Femur (tissue), 1 donor: ENCODE measurements around the gene AIG1.
"Not testable (repeated sequence)": the region's sequence is repeated elsewhere in the genome, so short reads cannot be mapped to it uniquely, and the experiment has no call there.

Source experiments
- DNase-seq: peaks from one replicate; pipeline ENCODE4 v3.0.0-alpha.2; 2017

AIG1 gene

DNA sequence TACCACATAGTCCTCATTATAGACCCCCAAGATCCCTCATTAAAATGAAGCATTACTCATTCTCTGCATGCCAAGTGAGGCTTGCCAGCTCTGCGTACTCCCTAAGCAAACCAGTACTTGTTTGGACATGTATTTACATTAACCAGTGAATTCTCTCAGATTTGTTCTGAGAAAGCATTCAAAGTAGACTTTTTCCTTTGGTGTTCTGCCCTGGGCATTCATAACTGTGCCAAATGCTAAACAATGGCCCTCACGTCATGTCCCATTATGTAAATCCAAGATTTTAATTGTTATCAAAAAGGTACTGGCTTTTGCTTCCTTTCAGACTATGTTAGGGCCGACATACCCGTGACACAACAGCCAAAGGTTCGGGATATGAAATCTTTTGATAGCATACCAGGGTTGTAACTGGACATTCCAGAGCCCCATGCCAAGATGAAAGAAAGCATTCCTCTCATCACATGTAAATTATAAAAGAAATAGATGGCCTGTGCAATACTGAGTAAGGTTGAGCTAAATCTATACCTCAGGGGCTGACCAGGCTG, 225.6 kb downstream of the AIG1 start:
- no peak for DNase-seq

DNA sequence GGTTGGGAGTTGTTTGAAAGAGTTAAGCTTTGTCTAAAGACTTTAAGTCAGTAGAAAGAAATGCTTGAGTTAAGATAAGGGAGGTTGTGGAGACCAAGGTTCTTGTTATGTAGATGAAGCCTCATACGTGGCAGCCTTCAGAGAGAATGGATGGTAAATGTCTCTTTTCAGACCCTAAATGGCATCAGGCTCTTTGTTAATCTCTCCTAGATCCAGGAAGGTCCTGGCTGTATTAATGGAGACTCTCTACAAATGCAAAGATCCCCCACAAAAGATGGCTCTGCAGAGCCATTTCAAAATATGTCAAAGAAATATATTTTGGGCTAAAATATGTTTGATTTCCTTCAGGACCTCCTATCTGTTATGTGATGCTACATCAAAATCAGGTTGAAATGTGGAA, 228.2 kb downstream of the AIG1 start:
- no peak for DNase-seq

DNA sequence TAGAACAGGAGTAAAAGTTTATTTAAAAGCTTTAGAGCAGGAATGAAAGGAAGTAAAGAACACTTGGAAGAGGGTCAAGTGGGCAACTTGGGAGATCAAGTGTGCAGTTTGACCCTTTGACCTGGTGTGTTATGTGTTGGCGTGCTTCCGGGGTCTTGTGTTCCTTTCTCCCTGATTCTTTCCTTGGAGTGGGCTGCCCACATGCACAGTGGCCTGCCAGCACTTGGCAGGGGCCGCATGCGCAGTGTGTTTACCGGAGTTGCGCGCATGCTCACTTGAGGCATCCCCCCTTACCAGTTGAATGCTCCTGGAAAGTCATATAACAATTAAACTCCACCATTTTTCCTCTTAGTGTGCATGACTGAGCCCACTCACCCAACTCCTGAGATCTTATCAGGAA, 229.5 kb downstream of the AIG1 start:
- DNase-seq = no peak

DNA sequence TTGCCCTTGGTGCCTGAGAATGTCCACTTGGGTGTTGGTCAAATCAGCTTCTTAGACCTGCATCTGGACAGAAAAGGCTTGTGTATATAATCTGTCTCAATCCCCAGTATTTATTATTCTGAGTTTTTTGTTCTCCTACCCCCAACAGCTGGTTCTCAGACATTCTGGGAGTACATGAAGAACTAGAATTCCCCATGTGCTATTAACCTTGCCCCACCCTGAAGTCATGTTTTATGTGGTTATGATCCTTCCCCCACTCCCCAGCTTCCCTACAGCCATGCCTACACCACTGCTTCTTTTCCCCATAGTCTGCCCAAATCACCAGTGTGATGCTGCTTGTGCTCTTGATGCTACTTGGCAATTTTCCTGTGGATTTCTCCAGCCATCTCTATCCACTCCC, 232.8 kb downstream of the AIG1 start:
- no peak for DNase-seq

DNA sequence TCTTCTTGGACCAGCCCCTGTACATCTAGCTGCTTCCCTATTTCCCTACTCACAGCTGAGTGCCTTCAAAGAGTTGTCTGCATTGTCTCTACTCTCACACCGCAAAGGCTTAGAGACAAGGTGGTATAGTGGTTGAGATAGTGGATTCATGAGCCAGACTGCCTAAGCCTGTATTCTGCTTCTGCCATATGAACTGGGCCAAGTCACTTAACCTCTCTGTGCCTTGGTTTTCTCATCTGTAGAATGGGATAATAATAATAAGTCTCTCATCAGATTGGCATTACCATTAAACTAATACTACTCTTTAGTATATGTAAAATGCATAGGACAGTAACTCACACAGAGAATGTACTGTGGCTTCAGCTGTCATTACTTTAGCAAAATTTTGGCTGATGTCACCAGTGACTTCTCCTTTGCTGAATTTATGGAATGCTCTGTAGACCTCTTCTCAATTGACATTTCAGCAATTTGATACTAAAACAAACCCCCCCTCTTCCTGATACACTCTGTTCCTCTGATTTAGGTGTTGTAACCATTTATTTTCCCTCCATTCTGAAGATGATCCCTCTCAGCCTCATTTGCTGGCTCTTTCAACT, 233.7 kb downstream of the AIG1 start:
- no peak for DNase-seq

DNA sequence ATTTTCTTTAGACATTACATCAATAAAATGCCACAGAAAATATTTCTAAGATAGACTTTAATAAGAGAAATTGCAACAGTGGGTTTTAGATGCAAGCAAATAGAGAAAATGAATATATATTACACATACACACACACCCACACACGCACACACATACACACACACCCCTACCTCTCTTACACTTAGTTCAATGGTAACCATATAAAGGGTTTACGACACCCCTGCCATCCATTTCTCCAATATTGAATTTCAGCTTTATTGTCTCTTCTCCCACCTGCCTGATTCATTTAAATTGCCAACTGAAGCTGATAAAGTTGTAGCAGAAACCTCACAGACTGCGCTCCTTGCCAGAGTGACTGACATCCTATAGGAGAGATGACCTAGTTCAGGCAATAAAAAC, 235.2 kb downstream of the AIG1 start:
- DNase-seq = no peak

DNA sequence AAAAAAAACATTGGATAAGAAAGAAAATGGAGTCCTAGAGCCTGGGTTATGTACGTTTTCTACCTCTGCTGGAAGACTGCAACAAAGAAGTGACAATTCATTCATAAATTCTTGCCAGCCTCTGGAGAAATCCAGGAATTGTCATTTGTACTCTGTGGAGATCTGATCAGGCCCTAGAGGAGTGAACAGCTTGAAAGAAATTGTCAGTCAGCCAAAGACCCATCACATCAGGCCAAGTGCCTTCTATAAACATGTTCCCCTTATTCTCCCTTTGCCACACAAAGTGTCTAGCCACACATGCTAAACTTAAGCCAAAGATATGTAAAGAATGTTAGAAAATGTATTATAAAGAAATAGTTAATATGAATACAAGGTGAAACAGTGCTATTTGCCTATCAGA, 237.4 kb downstream of the AIG1 start:
- no peak for DNase-seq

DNA sequence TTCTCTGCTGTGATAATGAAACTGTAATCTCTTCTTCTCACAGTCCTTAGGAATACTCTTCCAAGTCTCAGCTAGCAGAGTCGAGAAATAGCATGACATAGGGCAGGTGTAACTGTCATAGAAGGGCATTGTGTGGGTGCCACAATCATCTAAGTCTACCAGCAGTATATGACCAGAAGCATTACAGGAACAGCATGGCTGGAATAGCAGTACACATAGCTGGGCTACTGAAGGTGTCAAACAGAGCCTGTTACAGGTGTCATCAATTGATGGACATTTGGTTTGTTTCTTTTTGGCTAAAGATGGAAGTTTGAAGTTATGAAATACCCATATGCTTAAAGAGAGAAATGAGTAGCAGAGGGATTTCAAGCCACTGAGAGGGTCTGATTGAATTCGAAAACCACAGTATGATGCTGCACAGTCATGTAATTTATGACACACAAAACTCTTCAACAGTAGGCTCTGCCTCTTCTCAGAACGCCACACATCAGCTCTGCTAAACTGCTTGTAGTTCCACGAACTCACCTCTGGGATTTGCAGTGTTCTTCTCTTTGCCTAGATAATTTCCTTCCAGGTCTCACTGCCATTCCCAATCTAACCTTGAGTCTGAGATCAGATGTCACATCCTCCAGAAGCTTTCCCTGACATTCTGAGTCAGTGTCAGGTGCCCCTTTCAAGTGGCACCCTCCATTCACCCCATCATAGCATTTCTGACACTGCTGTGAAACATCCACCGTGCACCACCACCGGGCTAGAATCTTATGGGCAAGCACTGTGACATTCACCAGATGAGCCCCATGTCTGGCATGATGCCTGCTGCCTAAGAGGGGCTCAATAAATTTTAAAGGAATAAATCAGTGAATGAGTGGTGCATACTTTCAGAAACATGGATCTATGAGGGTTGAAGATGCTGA, 238.8 kb downstream of the AIG1 start:
- DNase-seq = no peak

DNA sequence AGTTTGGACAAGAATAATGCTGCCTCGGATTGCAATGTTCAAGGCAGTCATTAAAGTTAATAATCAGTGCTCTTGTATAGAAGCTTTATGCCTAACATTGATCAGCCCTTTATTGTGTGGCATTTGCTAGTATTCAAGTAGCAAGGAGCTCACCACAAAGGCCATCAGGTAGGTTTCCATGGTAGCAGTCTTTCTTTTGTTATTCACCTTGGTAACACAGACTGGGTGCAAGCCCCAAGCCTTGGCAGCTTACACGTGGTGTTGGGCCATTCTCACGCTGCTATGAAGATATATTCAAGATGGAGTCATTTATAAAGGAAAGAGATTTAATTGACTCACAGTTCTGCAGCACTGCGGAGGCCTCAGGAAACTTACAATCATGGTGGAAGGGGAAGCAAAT, 240.5 kb downstream of the AIG1 start:
- DNase-seq = no peak

DNA sequence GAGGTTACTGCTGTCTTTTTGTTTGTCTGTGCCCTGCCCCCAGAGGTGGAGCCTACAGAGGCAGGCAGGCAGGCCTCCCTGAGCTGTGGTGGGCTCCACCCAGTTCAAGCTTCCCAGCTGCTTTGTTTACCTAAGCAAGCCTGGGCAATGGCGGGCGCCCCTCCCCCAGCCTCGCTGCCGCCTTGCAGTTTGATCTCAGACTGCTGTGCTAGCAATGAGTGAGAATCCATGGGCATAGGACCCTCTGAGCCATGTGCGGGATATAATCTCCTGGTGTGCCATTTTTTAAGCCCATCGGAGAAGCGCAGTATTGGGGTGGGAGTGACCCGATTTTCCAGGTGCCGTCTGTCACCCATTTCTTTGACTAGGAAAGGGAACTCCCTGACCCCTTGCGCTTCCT, 247.1 kb downstream of the AIG1 start:
- DNase-seq = not testable (repeated sequence)

DNA sequence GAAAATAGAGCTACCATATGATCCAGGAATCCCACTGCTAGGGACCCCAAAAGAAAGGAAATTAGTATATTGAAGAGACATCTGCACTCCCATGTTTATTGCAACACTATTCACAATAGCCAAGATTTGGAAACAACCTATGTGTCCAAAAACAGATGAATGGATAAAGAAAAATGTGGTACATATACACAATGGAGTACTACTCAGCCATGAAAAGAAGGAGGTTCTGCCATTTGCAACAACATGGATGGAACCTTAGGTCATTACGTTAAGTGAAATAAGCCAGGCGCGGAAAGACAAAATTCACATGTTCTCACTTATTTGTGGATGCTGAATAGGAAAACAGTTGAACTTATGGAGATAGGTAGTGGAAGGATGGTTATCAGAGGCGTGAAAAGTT, 252.5 kb downstream of the AIG1 start:
- no peak for DNase-seq

DNA sequence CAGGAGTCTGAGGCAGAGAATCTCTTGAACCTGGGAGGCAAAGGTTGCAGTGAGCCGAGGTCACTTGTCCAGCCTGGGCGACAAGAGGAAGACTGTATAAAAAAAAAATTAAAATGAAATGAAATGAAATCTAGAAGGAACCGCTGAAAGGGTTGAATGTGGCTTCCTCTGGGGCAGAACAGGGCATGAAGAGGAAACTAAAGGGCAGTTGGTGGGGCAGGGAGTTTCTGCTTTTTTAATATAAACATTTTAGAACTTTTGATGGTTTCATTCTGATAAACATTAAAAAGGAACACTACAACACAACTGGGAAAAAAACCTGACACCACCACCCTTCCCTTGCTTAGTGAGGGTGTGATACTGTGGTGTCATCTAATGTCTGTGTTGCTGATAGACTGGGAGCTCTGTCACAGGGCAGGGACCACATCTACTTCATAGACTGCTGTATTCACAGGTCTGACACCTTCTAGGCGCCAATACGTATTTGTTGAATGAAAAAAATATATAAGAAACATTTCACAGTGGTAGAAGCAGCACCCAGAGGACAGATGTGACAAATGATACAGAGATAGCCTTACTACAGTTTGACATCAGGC, 260.9 kb downstream of the AIG1 start:
- DNase-seq = no peak

DNA sequence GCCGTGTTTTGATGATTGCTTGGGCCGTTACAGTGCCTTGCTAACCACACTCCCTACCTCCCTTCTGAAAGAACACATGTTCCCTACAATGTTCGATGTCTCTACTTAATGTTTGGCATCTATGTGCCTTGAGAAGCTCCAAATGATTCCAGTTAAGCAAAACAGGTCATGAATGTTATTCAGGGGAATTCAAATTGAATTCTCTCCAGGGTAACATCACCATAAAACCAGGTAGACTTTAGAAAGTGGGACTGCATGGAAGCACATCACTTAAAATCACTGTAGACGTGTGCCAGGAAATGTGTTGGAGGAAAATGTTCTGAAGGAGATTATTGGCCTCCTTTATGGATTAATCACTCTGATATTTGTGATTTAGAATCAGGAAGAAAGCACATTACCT, 261.7 kb downstream of the AIG1 start:
- no peak for DNase-seq

DNA sequence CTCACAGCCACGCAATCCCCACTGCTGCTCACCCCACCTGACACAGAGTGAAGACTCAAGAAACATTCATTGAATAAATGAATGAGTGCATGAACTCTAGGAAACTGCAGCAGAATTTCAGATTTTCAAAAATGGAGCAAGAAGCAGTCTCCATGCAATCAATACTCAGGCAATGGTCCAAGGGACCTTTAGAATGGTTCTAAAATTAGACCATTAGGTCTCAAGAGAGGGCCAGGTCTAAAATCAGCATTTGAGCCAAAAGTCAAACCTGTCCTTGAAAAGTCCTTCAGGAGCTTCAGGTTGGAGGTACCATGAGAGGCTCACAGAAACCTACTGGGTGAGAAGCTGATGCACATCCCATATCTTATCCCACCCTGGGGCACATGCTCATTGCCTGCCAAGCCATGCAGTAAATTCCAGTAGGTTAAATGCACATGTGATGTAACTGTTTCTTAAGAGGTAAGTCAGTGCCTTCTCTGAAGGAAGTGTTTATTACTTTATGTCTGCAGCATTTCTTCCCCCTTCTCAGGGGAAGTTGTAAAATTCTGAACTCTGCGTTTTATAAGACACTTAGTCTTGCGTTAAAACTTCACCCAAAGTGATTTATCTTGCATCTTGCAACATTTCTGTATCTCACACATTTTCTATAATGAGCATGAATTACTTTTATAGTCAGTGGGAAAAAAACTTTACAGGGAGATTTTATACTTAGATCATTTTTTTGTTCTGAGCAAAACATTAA, 263.2 kb downstream of the AIG1 start:
- DNase-seq = no peak

DNA sequence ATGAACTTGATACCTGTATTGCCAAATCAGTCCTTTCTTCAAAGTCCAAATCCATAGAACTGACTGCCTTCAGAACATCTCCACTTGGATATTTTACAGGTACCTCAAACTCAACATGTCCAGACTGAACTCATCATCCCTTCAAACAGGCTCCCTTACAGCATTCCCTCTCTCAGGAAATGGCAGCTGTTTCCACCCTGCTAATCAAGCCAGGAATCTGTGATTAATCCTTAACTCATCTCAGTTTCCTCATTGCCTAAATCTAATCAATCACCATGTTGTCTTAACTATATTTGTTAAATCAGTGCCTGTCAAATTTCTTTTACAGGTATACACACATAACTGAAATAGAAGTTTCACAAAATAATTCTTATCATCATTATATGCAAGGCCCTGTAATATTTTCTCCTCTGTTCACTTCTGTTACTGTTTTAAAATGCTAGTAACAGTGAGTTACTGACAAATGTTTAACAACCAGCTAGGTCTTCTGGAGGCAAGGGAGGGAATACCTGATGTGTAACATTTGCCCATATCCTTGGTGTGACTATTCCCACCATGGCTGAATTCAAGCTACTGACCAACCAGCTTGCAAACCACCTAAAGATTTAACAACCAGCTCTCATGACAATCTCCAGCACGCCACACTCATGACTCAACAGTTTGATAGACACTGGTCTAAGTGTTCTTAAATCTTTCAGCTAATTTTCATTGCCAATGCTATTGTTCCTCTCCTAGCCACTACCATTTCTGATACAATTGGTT, 264.9 kb downstream of the AIG1 start:
- DNase-seq = no peak

DNA sequence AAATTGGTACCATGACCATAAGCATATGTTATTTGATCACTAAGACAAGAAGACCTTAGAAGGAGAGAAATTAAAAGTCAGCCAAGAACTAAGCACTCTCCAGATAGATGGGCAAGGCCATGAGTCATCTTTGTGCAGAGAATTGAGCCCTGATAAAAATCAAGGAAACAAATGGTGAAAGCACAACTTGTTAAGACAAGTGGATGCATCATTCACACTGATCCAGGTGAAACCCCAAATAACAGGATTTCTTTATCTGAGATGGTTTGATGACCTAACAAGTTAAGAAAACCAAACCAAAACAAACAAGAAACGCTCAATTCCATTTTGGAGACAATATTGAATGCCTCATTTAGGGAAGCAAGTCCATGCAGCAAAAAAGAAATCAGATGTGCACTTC, 268.2 kb downstream of the AIG1 start:
- no peak for DNase-seq

DNA sequence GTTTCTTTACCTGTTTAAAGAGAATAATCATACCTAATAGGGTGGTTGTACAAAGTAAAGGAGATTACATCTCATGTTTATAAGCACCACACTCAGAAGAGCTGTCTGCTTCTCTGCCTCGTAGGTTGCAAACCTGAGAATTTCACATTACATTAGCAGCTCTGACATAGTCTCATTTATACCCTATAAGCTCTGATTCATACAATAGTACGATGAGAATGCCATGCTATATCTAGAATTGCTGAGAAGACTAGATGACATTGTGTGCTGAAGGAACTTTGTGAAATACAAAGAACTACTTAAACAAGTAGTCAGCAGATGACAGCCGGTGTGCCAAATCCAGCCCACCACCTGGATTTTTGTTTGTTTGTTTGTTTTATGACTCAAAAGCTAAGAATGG, 268.6 kb downstream of the AIG1 start:
- no peak for DNase-seq

DNA sequence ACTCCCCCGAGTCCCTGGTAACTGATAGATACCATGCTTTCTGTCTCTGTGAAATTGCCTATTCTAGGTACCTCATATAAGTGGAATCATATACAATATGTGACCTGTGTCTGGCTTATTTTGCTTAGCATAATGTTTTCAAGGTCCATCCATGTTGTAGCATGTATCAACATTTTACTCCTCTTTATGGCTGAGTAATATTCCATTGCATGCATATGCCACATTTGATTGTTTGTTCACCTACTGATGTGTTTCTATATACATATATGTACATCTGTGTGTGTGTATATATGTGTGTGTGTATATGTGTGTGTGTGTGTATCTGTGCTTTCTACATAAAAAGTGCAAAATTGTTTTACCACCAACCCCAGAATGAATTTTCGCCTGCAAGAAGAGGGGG, 270.7 kb downstream of the AIG1 start:
- DNase-seq = no peak

DNA sequence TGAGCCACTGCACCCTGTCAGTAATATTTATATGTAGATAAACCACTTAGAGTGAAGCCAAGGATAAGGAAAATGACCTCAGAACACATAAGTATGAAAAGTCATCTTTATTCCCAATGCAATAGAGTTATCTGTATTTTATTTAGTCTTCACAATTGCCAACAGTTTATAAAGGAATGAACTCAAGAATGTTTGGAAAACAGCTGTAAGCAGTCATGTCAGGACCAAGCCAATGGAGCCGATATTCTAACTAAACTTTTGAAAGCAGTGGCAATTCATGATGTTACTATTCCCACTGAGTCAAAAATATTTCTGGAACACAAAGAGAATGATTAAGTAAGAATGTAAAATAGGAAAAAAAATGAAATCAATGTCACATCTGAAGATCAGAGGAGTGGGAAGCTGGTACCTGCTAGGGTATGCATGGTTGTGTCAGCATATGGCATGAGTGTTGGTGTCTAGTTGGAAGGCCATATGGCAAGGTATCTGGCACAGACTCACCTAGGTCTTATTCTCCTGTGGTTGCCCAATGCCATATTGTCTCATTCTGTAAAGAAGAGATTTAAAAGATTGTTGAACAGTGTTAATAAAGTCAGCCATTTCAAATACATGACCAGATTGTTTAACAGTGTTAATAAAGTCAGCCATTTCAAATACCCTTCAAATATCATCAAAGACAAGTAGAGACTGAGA, 271.6 kb downstream of the AIG1 start:
- no peak for DNase-seq

DNA sequence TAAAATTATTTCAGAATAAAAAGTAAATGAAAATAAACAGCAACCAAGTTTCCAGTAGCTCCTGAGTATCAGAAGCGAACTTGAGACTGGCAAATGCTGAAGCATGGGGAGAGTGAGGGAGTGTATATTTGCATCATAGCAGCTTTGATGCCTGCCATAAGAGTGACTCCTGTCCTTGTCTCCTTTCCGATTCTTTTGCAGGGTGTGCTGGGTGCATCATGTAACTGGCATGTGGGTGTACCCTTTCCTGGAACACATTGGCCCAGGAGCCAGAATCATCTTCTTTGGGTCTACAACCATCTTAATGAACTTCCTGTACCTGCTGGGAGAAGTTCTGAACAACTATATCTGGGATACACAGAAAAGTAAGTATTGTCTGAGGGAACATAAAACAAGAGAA, 272.4 kb downstream of the AIG1 start:
- no peak for DNase-seq

DNA sequence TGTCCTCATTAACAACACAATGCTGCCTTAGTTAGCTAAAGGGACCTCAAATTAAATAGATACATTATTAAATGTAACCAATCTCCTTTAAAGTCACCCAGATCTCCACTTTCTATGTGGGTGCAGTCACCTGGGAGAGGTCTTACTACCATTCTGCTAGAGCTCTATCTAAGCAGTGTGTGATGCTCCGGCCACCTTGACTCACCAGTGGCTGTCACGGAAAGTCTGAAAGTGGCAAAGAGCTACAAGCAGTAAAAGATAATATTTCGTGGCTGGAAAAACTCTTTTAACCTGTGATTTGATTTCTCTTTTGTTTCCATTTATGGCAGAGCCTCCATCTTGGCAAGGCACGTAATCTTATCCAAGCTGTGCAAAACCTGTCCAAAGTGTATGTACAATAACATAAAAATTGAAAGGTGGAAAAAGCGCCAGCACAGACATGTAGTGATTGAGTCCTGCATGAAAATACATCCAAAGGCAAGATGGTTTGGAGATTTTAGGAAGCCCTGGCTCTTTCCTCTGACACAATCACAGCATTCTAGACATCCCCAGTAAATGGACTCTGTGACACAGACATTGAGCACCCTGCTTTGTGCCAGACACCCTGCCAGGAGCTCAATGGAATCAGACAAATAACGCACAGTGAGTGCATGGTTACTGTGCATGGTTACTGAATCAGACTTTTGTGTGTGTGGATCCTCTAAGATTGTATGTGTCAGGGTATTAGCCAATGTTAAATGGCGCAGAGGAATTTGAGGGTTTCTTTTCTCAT, 273.2 kb downstream of the AIG1 start:
- no peak for DNase-seq
